ENCODE results near the gene NEK8.
A peak's percentile ranks its signal among the peaks of the same experiment; 100 is the strongest.
"Not testable (repeated sequence)": the region's sequence is repeated elsewhere in the genome, so short reads cannot be mapped to it uniquely, and the experiment has no call there.

NEK8 gene

GRCh38 chr17:28710861-28711722 is 17.5 kb upstream of the NEK8 start:
- DNase-seq, result peak; percentile 67 to 75

GRCh38 chr17:28711723-28712031 is 16.9 kb upstream of the NEK8 start, which contains the start of gene PROCA1:
PROCA1 (minus strand) TSS chr17:28711888; CDS start chr17:28711660, 228 bp downstream.
- no peak for DNase-seq

GRCh38 chr17:28712032-28712704 is 16.4 kb upstream of the NEK8 start:
- peak; percentile 46 to 67 for DNase-seq

GRCh38 chr17:28712705-28713415 is 15.7 kb upstream of the NEK8 start:
- DNase-seq, result no peak

GRCh38 chr17:28714281-28714680 is 14.3 kb upstream of the NEK8 start:
- no peak for DNase-seq

- DNase-seq, result no peak
These were observed 13.4 kb upstream of the NEK8 start for GRCh38 chr17:28715217-28715616.

- DNase-seq, result no peak
These were observed 11.6 kb upstream of the NEK8 start for GRCh38 chr17:28716740-28717577.

GRCh38 chr17:28717578-28718332 is 10.8 kb upstream of the NEK8 start, which contains the start of gene RAB34:
RAB34 (minus strand) TSS chr17:28717868; CDS start chr17:28717266, 602 bp downstream.
- peak; percentile 47 to 77 for DNase-seq

- no peak for DNase-seq
These were observed 10.1 kb upstream of the NEK8 start for GRCh38 chr17:28718333-28719020.

GRCh38 chr17:28719021-28719433 is 9.6 kb upstream of the NEK8 start:
- no peak for DNase-seq

GRCh38 chr17:28720247-28720996 is 8.2 kb upstream of the NEK8 start:
- no peak for DNase-seq

GRCh38 chr17:28720997-28721329 is 7.6 kb upstream of the NEK8 start:
- not testable (repeated sequence) for DNase-seq

- DNase-seq, result no peak
These were observed 6.0 kb upstream of the NEK8 start for GRCh38 chr17:28722417-28723158.

- DNase-seq, result no peak
These were observed 5.3 kb upstream of the NEK8 start for GRCh38 chr17:28723159-28723835.

- not testable (repeated sequence) for DNase-seq
These were observed 4.6 kb upstream of the NEK8 start for GRCh38 chr17:28723836-28724499.

GRCh38 chr17:28724500-28725165 is 4.0 kb upstream of the NEK8 start:
- DNase-seq, result no peak

GRCh38 chr17:28725166-28725659 is 3.4 kb upstream of the NEK8 start:
- DNase-seq, result no peak

Data from bone marrow (tissue), 2 donors.